ENCODE data around the gene KCNJ5. TPM values are rescaled to one million over a fixed set of nuclear protein-coding genes. Genes with fewer than 3 reads are reported as not detected.

The KCNJ5 gene
- total and polyA plus RNA-seq, 7 experiments from 2014 or later, result 0.11 to 0.24 (median 0.17) TPM; not detected in 4

GRCh38 chr11:128949791-128950454 lies 58.8 kb downstream of the KCNJ5 start:
- intact Hi-C loops (cut with micrococcal nuclease), result no loop called here
- Histone ChIP-seq H3K27me3 (ENCODE audit: control insufficient read depth in 2 of 2, insufficient read depth in 2 of 2, low read length in 2 of 2) (no peaks in the 10 kb centered on the region), H3K9me3 (ENCODE audit: control insufficient read depth in 2 of 3, low read length in 3 of 3) (no peaks in the 10 kb centered on the region), H3K4me3 (ENCODE audit: low read length) (no peak overlapping the region), H3K4me1 (ENCODE audit: control insufficient read depth in 2 of 2, insufficient read depth in 2 of 2, low read length in 2 of 2) (no peaks in the 10 kb centered on the region), H3K36me3 (ENCODE audit: control insufficient read depth in 2 of 3, insufficient read depth in 3 of 3, low read length in 3 of 3) (no peaks in the 10 kb centered on the region), H3K27ac (ENCODE audit: low read depth, low read length) (no peak overlapping the region)
- Mint-ChIP-seq H3K27ac (no peak overlapping the region), H3K4me3 (no peak overlapping the region), H3K4me1 (no peaks in the 10 kb centered on the region), H3K9me3 (no peaks in the 10 kb centered on the region), H3K36me3 (no peaks in the 10 kb centered on the region), H3K27me3 (peaks cover 4 to 33% (median 12%) of the 10 kb centered on the region in 5 donors)
- ChIA-PET CTCF (interaction anchor here (8.5 kb wide), 1 partner anchor 65 kb away, joined by 64 read pairs; no protein-coding TSS in a partner anchor), POLR2A (no interaction called here)
- no peak for DNase-seq
- ATAC-seq, result no peak

- no peak overlapping the region for H3K27ac Mint-ChIP-seq
- no peak for DNase-seq
- peaks cover 6 to 47% (median 9%) of the 10 kb centered on the region in 5 donors for H3K27me3 Mint-ChIP-seq
- Histone ChIP-seq H3K9me3 (ENCODE audit: control insufficient read depth in 2 of 3, low read length in 3 of 3) (no peaks in the 10 kb centered on the region), H3K27ac (ENCODE audit: low read depth, low read length) (no peak overlapping the region), H3K36me3 (ENCODE audit: control insufficient read depth in 2 of 3, insufficient read depth in 3 of 3, low read length in 3 of 3) (no peaks in the 10 kb centered on the region), H3K4me3 (ENCODE audit: low read length) (no peak overlapping the region), H3K27me3 (ENCODE audit: control insufficient read depth in 2 of 2, insufficient read depth in 2 of 2, low read length in 2 of 2) (no peaks in the 10 kb centered on the region), H3K4me1 (ENCODE audit: control insufficient read depth in 2 of 2, insufficient read depth in 2 of 2, low read length in 2 of 2) (no peaks in the 10 kb centered on the region)
- no peaks in the 10 kb centered on the region for H3K9me3 Mint-ChIP-seq
- no peaks in the 10 kb centered on the region for H3K36me3 Mint-ChIP-seq
- POLR2A ChIA-PET, result no interaction called here
- CTCF ChIA-PET, result interaction anchor here (0.6 to 8.5 kb wide), 2 partner anchors 9 to 68 kb away, joined by 3 to 64 read pairs; no protein-coding TSS in a partner anchor
- H3K4me1 Mint-ChIP-seq, result peaks cover 2 to 6% (median 4%) of the 10 kb centered on the region in 7 donors
- no peak for ATAC-seq
- H3K4me3 Mint-ChIP-seq, result no peak overlapping the region
- intact Hi-C loops (cut with micrococcal nuclease), result no loop called here
These were observed 62.0 kb downstream of the KCNJ5 start for GRCh38 chr11:128953151-128953550.

- no peak overlapping the region for H3K4me3 ChIP-seq (ENCODE audit: low read length)
- H3K27me3 Mint-ChIP-seq, result peaks cover 0 to 38% (median 8%) of the 10 kb centered on the region in 5 donors
- DNase-seq (no peak), ATAC-seq (no peak)
- H3K4me1 ChIP-seq (ENCODE audit: control insufficient read depth in 2 of 2, insufficient read depth in 2 of 2, low read length in 2 of 2), result no peaks in the 10 kb centered on the region
- H3K4me3 Mint-ChIP-seq, result no peak overlapping the region
- H3K4me1 Mint-ChIP-seq, result peaks cover 2 to 6% (median 4%) of the 10 kb centered on the region in 7 donors
- ChIA-PET CTCF (interaction anchor here (0.7 to 8.5 kb wide), 7 partner anchors 8 to 798 kb away, joined by 3 to 64 read pairs (median 9); no protein-coding TSS in a partner anchor), POLR2A (no interaction called here)
- no peaks in the 10 kb centered on the region for H3K27me3 ChIP-seq (ENCODE audit: control insufficient read depth in 2 of 2, insufficient read depth in 2 of 2, low read length in 2 of 2)
- intact Hi-C loops (cut with micrococcal nuclease), result loop anchor here (1.0 to 5.0 kb wide), 5 partner anchors 71 to 924 kb away; no protein-coding TSS in a partner anchor
- H3K27ac ChIP-seq (ENCODE audit: low read depth, low read length), result no peak overlapping the region
- no peaks in the 10 kb centered on the region for H3K9me3 ChIP-seq (ENCODE audit: control insufficient read depth in 2 of 3, low read length in 3 of 3)
- H3K36me3 ChIP-seq (ENCODE audit: control insufficient read depth in 2 of 3, insufficient read depth in 3 of 3, low read length in 3 of 3), result no peaks in the 10 kb centered on the region
- H3K36me3 Mint-ChIP-seq, result no peaks in the 10 kb centered on the region
- H3K9me3 Mint-ChIP-seq, result no peaks in the 10 kb centered on the region
- no peak overlapping the region for H3K27ac Mint-ChIP-seq
These were observed 64.5 kb downstream of the KCNJ5 start for GRCh38 chr11:128955636-128956035.

DNA sequence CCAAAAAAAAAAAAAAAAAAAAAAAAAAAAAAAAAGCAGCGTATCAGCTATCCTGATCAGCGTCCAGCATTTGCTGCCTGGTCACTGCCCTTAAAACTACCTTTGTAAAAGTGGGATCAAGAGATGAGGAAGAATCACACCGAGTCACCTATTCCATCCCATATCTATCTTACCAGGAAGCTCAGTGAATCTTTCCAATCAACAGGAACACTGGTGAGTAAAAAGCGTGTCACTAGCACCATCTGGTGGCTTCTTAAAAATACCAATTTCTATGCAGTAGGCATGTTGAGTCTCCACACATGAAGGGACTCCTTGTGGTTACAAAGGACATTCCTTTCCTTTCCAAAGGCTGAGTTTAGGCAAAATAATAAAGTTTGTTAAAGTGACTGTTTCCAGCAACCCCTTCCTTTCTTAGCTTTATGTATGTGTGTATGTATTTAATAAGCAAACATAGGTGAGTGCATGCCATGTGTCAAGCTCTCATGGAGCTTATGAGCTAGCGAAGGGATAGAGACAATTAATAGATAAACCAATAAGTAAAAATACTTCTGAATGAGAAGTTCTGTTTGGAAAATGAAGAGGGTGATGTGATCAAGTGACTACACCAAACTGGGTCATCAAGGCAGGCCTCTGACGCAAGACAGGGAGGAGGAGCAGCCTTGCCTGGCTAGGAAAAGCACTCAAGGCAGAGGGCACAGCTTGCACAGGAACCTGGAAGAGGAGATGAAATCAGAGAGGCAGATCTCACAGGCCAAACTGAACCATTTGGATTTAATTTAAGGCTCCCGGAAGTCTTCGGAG lies 65.4 kb downstream of the KCNJ5 start:
- no peaks in the 10 kb centered on the region for H3K36me3 Mint-ChIP-seq
- POLR2A ChIA-PET, result no interaction called here
- peak overlapping the region in 4 of 10 donors; percentile 15 to 52 (median 30) for H3K4me3 Mint-ChIP-seq
- peaks cover 2 to 6% (median 4%) of the 10 kb centered on the region in 7 donors for H3K4me1 Mint-ChIP-seq
- intact Hi-C loops (cut with micrococcal nuclease), result loop anchor here (1.0 to 5.0 kb wide), 5 partner anchors 72 to 925 kb away; no protein-coding TSS in a partner anchor
- Histone ChIP-seq H3K4me3 (ENCODE audit: low read length) (no peak overlapping the region), H3K4me1 (ENCODE audit: control insufficient read depth in 2 of 2, insufficient read depth in 2 of 2, low read length in 2 of 2) (no peaks in the 10 kb centered on the region), H3K9me3 (ENCODE audit: control insufficient read depth in 2 of 3, low read length in 3 of 3) (no peaks in the 10 kb centered on the region), H3K27me3 (ENCODE audit: control insufficient read depth in 2 of 2, insufficient read depth in 2 of 2, low read length in 2 of 2) (no peaks in the 10 kb centered on the region), H3K36me3 (ENCODE audit: control insufficient read depth in 2 of 3, insufficient read depth in 3 of 3, low read length in 3 of 3) (no peaks in the 10 kb centered on the region), H3K27ac (ENCODE audit: low read depth, low read length) (no peak overlapping the region)
- H3K27ac Mint-ChIP-seq, result no peak overlapping the region
- H3K27me3 Mint-ChIP-seq, result peaks cover 0 to 33% (median 8%) of the 10 kb centered on the region in 5 donors
- no peaks in the 10 kb centered on the region for H3K9me3 Mint-ChIP-seq
- ATAC-seq (peak; percentile 60), DNase-seq (peak in 6 of 9 donors; percentile 10 to 48 (median 34))
- CTCF ChIA-PET, result interaction anchor here (0.7 to 8.5 kb wide), 9 partner anchors 9 to 1424 kb away, joined by 3 to 64 read pairs (median 4); no protein-coding TSS in a partner anchor

- intact Hi-C loops (cut with micrococcal nuclease), result loop anchor here in 1 of 2 donors (5.0 kb wide), 1 partner anchor 785 kb away; no protein-coding TSS in a partner anchor
- ChIA-PET CTCF (interaction anchor here (0.7 to 8.5 kb wide), 6 partner anchors 10 to 800 kb away, joined by 3 to 64 read pairs (median 9); no protein-coding TSS in a partner anchor), POLR2A (no interaction called here)
- Mint-ChIP-seq H3K9me3 (no peaks in the 10 kb centered on the region), H3K36me3 (no peaks in the 10 kb centered on the region), H3K27ac (no peak overlapping the region), H3K4me3 (no peak overlapping the region), H3K27me3 (peaks cover 0 to 31% (median 8%) of the 10 kb centered on the region in 5 donors), H3K4me1 (peaks cover 2 to 6% (median 4%) of the 10 kb centered on the region in 7 donors)
- Histone ChIP-seq H3K27me3 (ENCODE audit: control insufficient read depth in 2 of 2, insufficient read depth in 2 of 2, low read length in 2 of 2) (no peaks in the 10 kb centered on the region), H3K27ac (ENCODE audit: low read depth, low read length) (no peak overlapping the region), H3K4me3 (ENCODE audit: low read length) (no peak overlapping the region), H3K9me3 (ENCODE audit: control insufficient read depth in 2 of 3, low read length in 3 of 3) (no peaks in the 10 kb centered on the region), H3K36me3 (ENCODE audit: control insufficient read depth in 2 of 3, insufficient read depth in 3 of 3, low read length in 3 of 3) (no peaks in the 10 kb centered on the region), H3K4me1 (ENCODE audit: control insufficient read depth in 2 of 2, insufficient read depth in 2 of 2, low read length in 2 of 2) (no peaks in the 10 kb centered on the region)
- DNase-seq (no peak), ATAC-seq (no peak)
These were observed 66.0 kb downstream of the KCNJ5 start for GRCh38 chr11:128957202-128957482.

DNA sequence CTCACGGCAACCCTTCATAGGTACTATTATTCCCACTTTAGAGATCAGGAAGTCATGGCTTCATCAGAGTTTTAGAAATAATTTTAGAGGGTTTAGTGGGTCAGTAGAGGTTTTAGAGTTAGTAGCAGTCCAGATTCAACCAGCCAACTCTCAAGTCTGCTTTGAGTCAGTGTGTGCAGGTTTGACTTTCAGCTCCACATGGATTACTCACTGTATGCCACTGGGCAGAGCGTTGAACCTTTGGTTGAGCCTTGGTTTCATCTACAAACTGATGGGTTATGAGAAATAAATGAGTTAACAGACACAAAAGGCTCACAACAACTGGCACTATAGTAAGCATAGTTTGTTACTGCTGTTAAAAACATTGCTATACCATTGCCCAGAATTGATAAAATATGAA lies 70.5 kb downstream of the KCNJ5 start:
- Mint-ChIP-seq H3K36me3 (peaks cover 0 to 6% (median 0%) of the 10 kb centered on the region in 5 donors), H3K4me3 (no peak overlapping the region), H3K9me3 (no peaks in the 10 kb centered on the region), H3K27ac (peak overlapping the region in 1 of 9 donors; percentile 52), H3K27me3 (peaks cover 0 to 12% (median 4%) of the 10 kb centered on the region in 5 donors), H3K4me1 (peaks cover 0 to 35% (median 4%) of the 10 kb centered on the region in 7 donors)
- no peak for ATAC-seq
- Histone ChIP-seq H3K27me3 (ENCODE audit: control insufficient read depth in 2 of 2, insufficient read depth in 2 of 2, low read length in 2 of 2) (no peaks in the 10 kb centered on the region), H3K4me1 (ENCODE audit: control insufficient read depth in 2 of 2, insufficient read depth in 2 of 2, low read length in 2 of 2) (peaks cover 0 to 5% of the 10 kb centered on the region in 2 donors), H3K9me3 (ENCODE audit: control insufficient read depth in 2 of 3, low read length in 3 of 3) (no peaks in the 10 kb centered on the region), H3K4me3 (ENCODE audit: low read length) (no peak overlapping the region), H3K36me3 (ENCODE audit: control insufficient read depth in 2 of 3, insufficient read depth in 3 of 3, low read length in 3 of 3) (no peaks in the 10 kb centered on the region), H3K27ac (ENCODE audit: low read depth, low read length) (no peak overlapping the region)
- ChIA-PET POLR2A (no interaction called here), CTCF (interaction anchor here (1.2 kb wide), 2 partner anchors 77 to 78 kb away, joined by 4 read pairs; no protein-coding TSS in a partner anchor)
- DNase-seq, result no peak
- intact Hi-C loops (cut with micrococcal nuclease), result loop anchor here in 1 of 2 donors (10.0 kb wide), 2 partner anchors 323 to 927 kb away; no protein-coding TSS in a partner anchor
